ENCODE data around the gene INPP4B. TPM values are rescaled to one million over a fixed set of nuclear protein-coding genes. Genes with fewer than 3 reads are reported as not detected.

INPP4B gene
- total RNA-seq, 1 experiment from 2014 or later: 0.07 TPM

- Histone ChIP-seq H3K56ac (ENCODE audit: insufficient read length, low read depth, low read length) (no peak overlapping the region), H3K9me3 (ENCODE audit: control insufficient read depth, low read depth, low read length) (no peaks in the 10 kb centered on the region), H2BK12ac (ENCODE audit: insufficient read length, low read depth, low read length) (no peak overlapping the region), H3K4me1 (ENCODE audit: insufficient read depth, low read length) (no peaks in the 10 kb centered on the region), H4K91ac (ENCODE audit: insufficient read length, low read depth, low read length) (no peak overlapping the region), H4K8ac (replicated peaks; ENCODE audit: insufficient read length, low read depth, low read length) (no peak overlapping the region), H2AFZ (ENCODE audit: low read length) (no peak overlapping the region), H2BK20ac (ENCODE audit: low read depth, low read length, poor library complexity, severe bottlenecking) (no peak overlapping the region), H2BK5ac (ENCODE audit: insufficient read length, low read length) (no peak overlapping the region), H2BK120ac (ENCODE audit: low read depth, low read length, poor library complexity, severe bottlenecking) (no peak overlapping the region), H3K79me1 (ENCODE audit: insufficient read depth, low read depth, low read length, poor library complexity, severe bottlenecking) (no peaks in the 10 kb centered on the region), H4K5ac (ENCODE audit: insufficient read length, low read depth, low read length) (no peak overlapping the region), H3T11ph (ENCODE audit: low read length) (no peak overlapping the region), H2BK15ac (ENCODE audit: low read depth, low read length) (no peak overlapping the region), H3K27me3 (ENCODE audit: insufficient read depth, low read length) (no peaks in the 10 kb centered on the region), H3K79me2 (ENCODE audit: insufficient read depth, low read length) (no peaks in the 10 kb centered on the region), H4K20me1 (ENCODE audit: control insufficient read depth, insufficient read depth, insufficient read length) (no peaks in the 10 kb centered on the region), H3K4me2 (ENCODE audit: insufficient read depth, insufficient read length, low read length) (no peak overlapping the region), H3K27ac (ENCODE audit: insufficient read length, low read depth, low read length) (no peak overlapping the region), H3K14ac (ENCODE audit: insufficient read depth, low read length) (no peak overlapping the region), H3K4ac (ENCODE audit: low read depth, low read length) (no peak overlapping the region), H3K18ac (ENCODE audit: insufficient read length, low read depth, low read length) (no peak overlapping the region), H2AK5ac (ENCODE audit: insufficient read length, low read length) (no peak overlapping the region), H3K9ac (ENCODE audit: extremely low read depth, insufficient read length, low read length) (no peak overlapping the region), H3K23ac (ENCODE audit: insufficient read length, low read depth, low read length) (no peak overlapping the region), H3K23me2 (ENCODE audit: insufficient read length, low read depth, low read length, poor library complexity, severe bottlenecking) (no peaks in the 10 kb centered on the region)
- Mint-ChIP-seq H3K27me3 (ENCODE audit: low read depth) (no peaks in the 10 kb centered on the region), H3K4me1 (0 out of 4 replicates have a peak, but pooled peaks cover 0 to 2% of the 10 kb centered on the region in 2 experiments), H3K27ac (no peak overlapping the region), H3K9me3 (no peaks in the 10 kb centered on the region), H3K4me3 (no peak overlapping the region), H3K36me3 (ENCODE audit: insufficient read depth in 1 of 3, low read depth in 3 of 3) (no peaks in the 10 kb centered on the region)
- no CpG with 5 or more reads among the region's 4 CpGs for WGBS (ENCODE audit: extremely low coverage, insufficient read length, low lambda C conversion rate)
- no peak for TF ChIP-seq CTCF (conservative IDR thresholded peaks at IDR 0.05)
- DNase-seq: no peak
Observed at GRCh38 chr4:142352712-142353111, 493.4 kb downstream of the INPP4B start.

Data from H9 (cell line).